Peyer's patch (tissue), 4 donors: ENCODE results near the gene PIK3R3.

Experiments used
- POLR2A ChIP-seq, 2 donors: fragments of 450-650 bp; IDR thresholded peaks; one replicate each; pipeline ENCODE4 v1.5.1; 2017; ENCODE audit warnings: antibody characterized with exemption in 2 of 2, mild to moderate bottlenecking in 2 of 2, moderate library complexity in 2 of 2
- TF ChIP-seq, protein P1 (sequence below), 6 experiments: fragments of 450-650 bp in 4 of 6; fragments of 200-600 bp in 2 of 6; sonication (generic) in 1 of 6; IDR thresholded peaks; one replicate each; pipeline ENCODE4 v1.5.1; 2017 to 2019; ENCODE audit warnings: antibody characterized with exemption in 6 of 6, mild to moderate bottlenecking in 3 of 6, moderate library complexity in 1 of 6

DNA sequence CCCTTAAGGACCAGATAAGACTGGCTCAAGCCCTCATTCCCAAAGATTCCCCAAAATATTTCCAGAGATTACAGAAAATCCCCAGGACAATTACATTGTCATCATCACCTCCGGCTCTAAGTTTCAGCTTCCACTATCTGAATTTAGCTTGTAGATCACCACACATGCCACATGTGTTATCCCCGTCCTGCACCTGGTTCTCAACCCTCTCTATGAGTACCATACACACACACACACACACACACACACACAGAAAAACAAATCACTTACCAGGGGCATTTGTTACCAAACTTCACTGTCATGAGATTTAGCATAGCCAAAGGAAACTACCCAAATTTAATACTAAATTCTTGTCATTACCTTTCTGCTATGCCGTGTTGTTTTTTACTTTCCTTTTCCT lies 27.1 kb upstream of the PIK3R3 start:
- TF ChIP-seq, protein P1, sequence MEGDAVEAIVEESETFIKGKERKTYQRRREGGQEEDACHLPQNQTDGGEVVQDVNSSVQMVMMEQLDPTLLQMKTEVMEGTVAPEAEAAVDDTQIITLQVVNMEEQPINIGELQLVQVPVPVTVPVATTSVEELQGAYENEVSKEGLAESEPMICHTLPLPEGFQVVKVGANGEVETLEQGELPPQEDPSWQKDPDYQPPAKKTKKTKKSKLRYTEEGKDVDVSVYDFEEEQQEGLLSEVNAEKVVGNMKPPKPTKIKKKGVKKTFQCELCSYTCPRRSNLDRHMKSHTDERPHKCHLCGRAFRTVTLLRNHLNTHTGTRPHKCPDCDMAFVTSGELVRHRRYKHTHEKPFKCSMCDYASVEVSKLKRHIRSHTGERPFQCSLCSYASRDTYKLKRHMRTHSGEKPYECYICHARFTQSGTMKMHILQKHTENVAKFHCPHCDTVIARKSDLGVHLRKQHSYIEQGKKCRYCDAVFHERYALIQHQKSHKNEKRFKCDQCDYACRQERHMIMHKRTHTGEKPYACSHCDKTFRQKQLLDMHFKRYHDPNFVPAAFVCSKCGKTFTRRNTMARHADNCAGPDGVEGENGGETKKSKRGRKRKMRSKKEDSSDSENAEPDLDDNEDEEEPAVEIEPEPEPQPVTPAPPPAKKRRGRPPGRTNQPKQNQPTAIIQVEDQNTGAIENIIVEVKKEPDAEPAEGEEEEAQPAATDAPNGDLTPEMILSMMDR (IDR thresholded peaks at IDR 0.05) = no peak
- no peak for TF ChIP-seq POLR2A (IDR thresholded peaks at IDR 0.05)
